Measurements from ENCODE around the gene SRCAP.
"Not testable (repeated sequence)": the region's sequence is repeated elsewhere in the genome, so short reads cannot be mapped to it uniquely, and the experiment has no call there.

Gene SRCAP

GRCh38 chr16:30698139-30698815 is 694 bp upstream of the SRCAP start:
- peak; percentile 96 to 99 for DNase-seq (ENCODE audit: low read depth in 1 of 2, low spot score in 1 of 2)

GRCh38 chr16:30699615-30700099 is 686 bp downstream of the SRCAP start:
- no peak for DNase-seq (ENCODE audit: low read depth in 1 of 2, low spot score in 1 of 2)

- DNase-seq (ENCODE audit: low read depth in 1 of 2, low spot score in 1 of 2): no peak
Measured at GRCh38 chr16:30700491-30700890, 1.5 kb downstream of the SRCAP start.

GRCh38 chr16:30700971-30701370 is 2.0 kb downstream of the SRCAP start:
- no peak for DNase-seq (ENCODE audit: low read depth in 1 of 2, low spot score in 1 of 2)

- not testable (repeated sequence) for DNase-seq (ENCODE audit: low read depth in 1 of 2, low spot score in 1 of 2)
Measured at GRCh38 chr16:30703071-30703470, 4.1 kb downstream of the SRCAP start.

GRCh38 chr16:30703971-30704370 is 5.0 kb downstream of the SRCAP start:
- DNase-seq (ENCODE audit: low read depth in 1 of 2, low spot score in 1 of 2): no peak

- no peak for DNase-seq (ENCODE audit: low read depth in 1 of 2, low spot score in 1 of 2)
Measured at GRCh38 chr16:30706046-30706445, 7.1 kb downstream of the SRCAP start.

- no peak for DNase-seq (ENCODE audit: low read depth in 1 of 2, low spot score in 1 of 2)
Measured at GRCh38 chr16:30710971-30711370, 12.0 kb downstream of the SRCAP start.

- no peak for DNase-seq (ENCODE audit: low read depth in 1 of 2, low spot score in 1 of 2)
Measured at GRCh38 chr16:30711712-30712111, 12.7 kb downstream of the SRCAP start.

- peak in 1 of 2 donors; percentile 33 for DNase-seq (ENCODE audit: low read depth in 1 of 2, low spot score in 1 of 2)
Measured at GRCh38 chr16:30715750-30716445, 16.9 kb downstream of the SRCAP start.

GRCh38 chr16:30720086-30720485 is 21.1 kb downstream of the SRCAP start:
- DNase-seq (ENCODE audit: low read depth in 1 of 2, low spot score in 1 of 2): no peak

GRCh38 chr16:30720694-30721093 is 21.7 kb downstream of the SRCAP start:
- no peak for DNase-seq (ENCODE audit: low read depth in 1 of 2, low spot score in 1 of 2)

GRCh38 chr16:30721167-30721566 is 22.2 kb downstream of the SRCAP start:
- DNase-seq (ENCODE audit: low read depth in 1 of 2, low spot score in 1 of 2): no peak

- DNase-seq (ENCODE audit: low read depth in 1 of 2, low spot score in 1 of 2): no peak
Measured at GRCh38 chr16:30721606-30722005, 22.6 kb downstream of the SRCAP start.

- no peak for DNase-seq (ENCODE audit: low read depth in 1 of 2, low spot score in 1 of 2)
Measured at GRCh38 chr16:30722443-30722842, 23.5 kb downstream of the SRCAP start.

GRCh38 chr16:30722916-30723315 is 23.9 kb downstream of the SRCAP start:
- no peak for DNase-seq (ENCODE audit: low read depth in 1 of 2, low spot score in 1 of 2)

- DNase-seq (ENCODE audit: low read depth in 1 of 2, low spot score in 1 of 2): no peak
Measured at GRCh38 chr16:30723725-30724355, 24.9 kb downstream of the SRCAP start.

- no peak for DNase-seq (ENCODE audit: low read depth in 1 of 2, low spot score in 1 of 2)
Measured at GRCh38 chr16:30724641-30725417, 25.9 kb downstream of the SRCAP start.

- no peak for DNase-seq (ENCODE audit: low read depth in 1 of 2, low spot score in 1 of 2)
Measured at GRCh38 chr16:30725418-30725792, 26.4 kb downstream of the SRCAP start.

GRCh38 chr16:30728321-30728720 is 29.4 kb downstream of the SRCAP start:
- DNase-seq (ENCODE audit: low read depth in 1 of 2, low spot score in 1 of 2): no peak

- DNase-seq (ENCODE audit: low read depth in 1 of 2, low spot score in 1 of 2): no peak
Measured at GRCh38 chr16:30728899-30729672, 30.1 kb downstream of the SRCAP start.
